ENCODE data around the gene PLIN4. TPM values are rescaled to one million over a fixed set of nuclear protein-coding genes. Genes with fewer than 3 reads are reported as not detected.

The PLIN4 gene
- total and polyA plus RNA-seq, 2 experiments from 2014 or later, result 0.42 to 0.81 TPM

- peak overlapping the region; percentile 91 for H3K4me3 ChIP-seq
- DNase-seq (ENCODE audit: low read depth in 1 of 2, low spot score in 1 of 2), result no peak
- peaks cover 4% of the 10 kb centered on the region for H3K4me1 ChIP-seq (ENCODE audit: low read depth)
- H3K27me3 ChIP-seq, result no peaks in the 10 kb centered on the region
- peaks cover 9% of the 10 kb centered on the region for H3K36me3 ChIP-seq
- H3K27ac ChIP-seq, result peak overlapping the region; percentile 79
- no peaks in the 10 kb centered on the region for H3K9me3 ChIP-seq (ENCODE audit: low read depth)
- no peak for TF ChIP-seq CTCF (IDR thresholded peaks at IDR 0.05; ENCODE audit: low read depth, low read length)
Observed at GRCh38 chr19:4473011-4473762, 45.1 kb downstream of the PLIN4 start.

- TF ChIP-seq CTCF (IDR thresholded peaks at IDR 0.05; ENCODE audit: low read depth, low read length), result no peak
- H3K4me3 ChIP-seq, result peak within 1 kb of the TSS; percentile 91
- DNase-seq (ENCODE audit: low read depth in 1 of 2, low spot score in 1 of 2), result no peak
- H3K27me3 ChIP-seq, result no peaks in the 10 kb centered on the region
- H3K27ac ChIP-seq, result peak within 1 kb of the TSS; percentile 79
- H3K9me3 ChIP-seq (ENCODE audit: low read depth), result no peaks in the 10 kb centered on the region
- peaks cover 8% of the 10 kb centered on the region for H3K36me3 ChIP-seq
- peaks cover 4% of the 10 kb centered on the region for H3K4me1 ChIP-seq (ENCODE audit: low read depth)
Observed at GRCh38 chr19:4472174-4472974, 45.9 kb downstream of the PLIN4 start, which contains the start of gene HDGFL2. Gene HDGFL2, plus strand, starts transcription at chr19:4472297. Its CDS starts 54 bp downstream, at chr19:4472351.

- peaks cover 2% of the 10 kb centered on the region for H3K36me3 ChIP-seq
- peak overlapping the region; percentile 91 for H3K4me3 ChIP-seq
- H3K27me3 ChIP-seq, result no peaks in the 10 kb centered on the region
- H3K4me1 ChIP-seq (ENCODE audit: low read depth), result peaks cover 4% of the 10 kb centered on the region
- no peak for TF ChIP-seq CTCF (IDR thresholded peaks at IDR 0.05; ENCODE audit: low read depth, low read length)
- peak; percentile 99 to 100 for DNase-seq (ENCODE audit: low read depth in 1 of 2, low spot score in 1 of 2)
- no peaks in the 10 kb centered on the region for H3K9me3 ChIP-seq (ENCODE audit: low read depth)
- H3K27ac ChIP-seq, result peak overlapping the region; percentile 78
Observed at GRCh38 chr19:4471403-4472173, 46.7 kb downstream of the PLIN4 start.

DNA sequence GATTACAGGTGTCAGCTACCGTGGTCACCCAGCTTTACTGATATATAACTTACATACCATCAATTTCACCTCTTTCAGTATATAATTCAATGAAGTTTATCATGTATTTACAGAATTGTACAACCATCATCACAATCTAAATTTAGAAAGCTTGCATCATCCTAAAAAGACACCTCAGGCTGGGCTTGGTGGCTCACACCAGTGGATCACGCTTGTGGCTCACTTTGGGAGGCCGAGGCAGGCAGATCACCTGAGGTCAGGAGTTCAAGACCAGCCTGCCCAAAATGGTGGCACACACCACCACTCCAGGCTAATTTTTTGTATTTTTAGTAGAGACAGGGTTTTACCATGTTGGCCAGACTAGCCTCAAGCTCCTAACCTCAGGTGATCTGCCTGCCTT lies 50.5 kb downstream of the PLIN4 start:
- TF ChIP-seq CTCF (IDR thresholded peaks at IDR 0.05; ENCODE audit: low read depth, low read length), result no peak
- Histone ChIP-seq H3K9me3 (ENCODE audit: low read depth) (no peaks in the 10 kb centered on the region), H3K27me3 (no peaks in the 10 kb centered on the region), H3K36me3 (no peaks in the 10 kb centered on the region), H3K4me1 (ENCODE audit: low read depth) (no peaks in the 10 kb centered on the region), H3K27ac (no peak overlapping the region), H3K4me3 (no peak overlapping the region)
- DNase-seq (ENCODE audit: low read depth in 1 of 2, low spot score in 1 of 2), result no peak

GRCh38 chr19:4464815-4465581 lies 53.3 kb downstream of the PLIN4 start:
- no peak for TF ChIP-seq CTCF (IDR thresholded peaks at IDR 0.05; ENCODE audit: low read depth, low read length)
- H3K27me3 ChIP-seq, result no peaks in the 10 kb centered on the region

More at GRCh38 chr19:4464815-4465581, 53.3 kb downstream of the PLIN4 start:
- H3K9me3 ChIP-seq (ENCODE audit: low read depth), result no peaks in the 10 kb centered on the region
- no peaks in the 10 kb centered on the region for H3K36me3 ChIP-seq
- no peak overlapping the region for H3K4me3 ChIP-seq
- H3K4me1 ChIP-seq (ENCODE audit: low read depth), result no peaks in the 10 kb centered on the region
- no peak overlapping the region for H3K27ac ChIP-seq
- DNase-seq (ENCODE audit: low read depth in 1 of 2, low spot score in 1 of 2), result no peak

All from cardiac muscle cell (in vitro differentiated cells and primary cell).